ENCODE measurements around the gene ABHD17C.

Gene ABHD17C

GRCh38 chr15:80798911-80799310, 103.8 kb downstream of the ABHD17C start:
- TF ChIP-seq CTCF (IDR thresholded peaks at IDR 0.05; ENCODE audit: insufficient read depth, low read depth, low read length, missing control alignments), result no peak
- H3K4me3 ChIP-seq (ENCODE audit: low read length), result no peak overlapping the region
- DNase-seq (ENCODE audit: low read depth), result no peak

GRCh38 chr15:80800067-80800466, 105.0 kb downstream of the ABHD17C start:
- no peak overlapping the region for H3K4me3 ChIP-seq (ENCODE audit: low read length)
- peak; percentile 39 for DNase-seq (ENCODE audit: low read depth)
- no peak for TF ChIP-seq CTCF (IDR thresholded peaks at IDR 0.05; ENCODE audit: insufficient read depth, low read depth, low read length, missing control alignments)

- no peak overlapping the region for H3K4me3 ChIP-seq (ENCODE audit: low read length)
- no peak for TF ChIP-seq CTCF (IDR thresholded peaks at IDR 0.05; ENCODE audit: insufficient read depth, low read depth, low read length, missing control alignments)
- DNase-seq (ENCODE audit: low read depth), result peak; percentile 55
These were observed 107.0 kb downstream of the ABHD17C start for GRCh38 chr15:80801891-80802680.

GRCh38 chr15:80803580-80804525, 108.7 kb downstream of the ABHD17C start:
- no peak for TF ChIP-seq CTCF (IDR thresholded peaks at IDR 0.05; ENCODE audit: insufficient read depth, low read depth, low read length, missing control alignments)
- DNase-seq (ENCODE audit: low read depth), result no peak
- no peak overlapping the region for H3K4me3 ChIP-seq (ENCODE audit: low read length)

GRCh38 chr15:80804970-80805495, 109.9 kb downstream of the ABHD17C start:
- peak; percentile 87 for DNase-seq (ENCODE audit: low read depth)
- TF ChIP-seq CTCF (IDR thresholded peaks at IDR 0.05; ENCODE audit: insufficient read depth, low read depth, low read length, missing control alignments), result no peak
- H3K4me3 ChIP-seq (ENCODE audit: low read length), result no peak overlapping the region
